HG02588 (cell line): ENCODE measurements around the gene LDLRAD4.

Source experiments
- ATAC-seq: cut with Tn5 transposase; IDR thresholded peaks from one replicate; pipeline ENCODE4 v1.9.1; 2021; ENCODE audit warnings: mild to moderate bottlenecking, moderate library complexity; ENCODE audit not compliant: unreplicated experiment

LDLRAD4 gene

GRCh38 chr18:13399511-13399910 is 181.0 kb downstream of the LDLRAD4 start:
- ATAC-seq: no peak

- ATAC-seq: no peak
Observed at GRCh38 chr18:13400636-13401315, 182.2 kb downstream of the LDLRAD4 start.

- ATAC-seq: no peak
Observed at GRCh38 chr18:13401404-13401803, 182.8 kb downstream of the LDLRAD4 start.

- ATAC-seq: no peak
Observed at GRCh38 chr18:13401826-13402225, 183.3 kb downstream of the LDLRAD4 start.

- ATAC-seq: no peak
Observed at GRCh38 chr18:13403786-13404549, 185.4 kb downstream of the LDLRAD4 start.

GRCh38 chr18:13405305-13406038 is 186.9 kb downstream of the LDLRAD4 start:
- no peak for ATAC-seq

- ATAC-seq: no peak
Observed at GRCh38 chr18:13406049-13406615, 187.6 kb downstream of the LDLRAD4 start.

- ATAC-seq: no peak
Observed at GRCh38 chr18:13406736-13407135, 188.2 kb downstream of the LDLRAD4 start.

GRCh38 chr18:13407484-13407883 is 188.9 kb downstream of the LDLRAD4 start:
- ATAC-seq: no peak

GRCh38 chr18:13409026-13409425 is 190.5 kb downstream of the LDLRAD4 start:
- ATAC-seq: no peak

- no peak for ATAC-seq
Observed at GRCh38 chr18:13409997-13410396, 191.4 kb downstream of the LDLRAD4 start.

GRCh38 chr18:13410471-13410870 is 191.9 kb downstream of the LDLRAD4 start:
- ATAC-seq: no peak

- no peak for ATAC-seq
Observed at GRCh38 chr18:13412017-13412416, 193.5 kb downstream of the LDLRAD4 start.

GRCh38 chr18:13412901-13413300 is 194.3 kb downstream of the LDLRAD4 start:
- no peak for ATAC-seq

GRCh38 chr18:13414102-13414501 is 195.5 kb downstream of the LDLRAD4 start:
- no peak for ATAC-seq

- no peak for ATAC-seq
Observed at GRCh38 chr18:13414521-13414920, 196.0 kb downstream of the LDLRAD4 start.

GRCh38 chr18:13415736-13416135 is 197.2 kb downstream of the LDLRAD4 start:
- ATAC-seq: no peak

- no peak for ATAC-seq
Observed at GRCh38 chr18:13416208-13416607, 197.6 kb downstream of the LDLRAD4 start.

- ATAC-seq: no peak
Observed at GRCh38 chr18:13416848-13417247, 198.3 kb downstream of the LDLRAD4 start.

- no peak for ATAC-seq
Observed at GRCh38 chr18:13418013-13418710, 199.6 kb downstream of the LDLRAD4 start.
